ENCODE results near the gene LEMD1. TPM values are rescaled to one million over a fixed set of nuclear protein-coding genes. Genes with fewer than 3 reads are reported as not detected.

The LEMD1 gene
- total RNA-seq, 2 experiments from 2014 or later, result not detected

DNA sequence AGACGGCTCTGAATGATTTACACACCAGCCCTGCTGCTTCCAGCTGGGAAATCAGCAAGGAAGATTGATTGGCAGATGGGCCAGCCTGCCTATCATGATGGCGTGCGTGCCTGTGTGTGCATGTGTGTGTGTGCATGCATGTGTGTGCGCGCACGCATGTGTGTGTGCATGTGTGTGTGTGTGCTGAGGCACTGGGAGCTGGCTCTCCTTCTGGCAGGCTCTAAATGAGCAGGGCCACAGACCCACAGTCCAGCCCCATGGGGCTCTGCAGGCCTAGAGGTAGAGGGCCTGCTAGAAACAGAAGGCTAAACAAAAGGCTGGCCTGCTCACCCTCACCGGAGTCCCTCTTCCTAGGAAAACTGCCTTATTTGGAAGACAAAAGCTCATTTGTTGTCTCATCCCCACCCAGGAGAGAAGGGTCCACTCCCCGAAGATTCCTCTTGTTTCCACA is 71.1 kb downstream of the LEMD1 start:
- H3K27ac Mint-ChIP-seq, result no peak overlapping the region
- no peak overlapping the region for H3K4me3 Mint-ChIP-seq
- no peaks in the 10 kb centered on the region for H3K9me3 ChIP-seq (ENCODE audit: control insufficient read depth in 1 of 2, insufficient read depth in 1 of 2, low read length in 2 of 2)
- no peak for ATAC-seq (ENCODE audit: poor library complexity)
- peaks cover 33% of the 10 kb centered on the region for H3K27me3 Mint-ChIP-seq
- no peak overlapping the region for H3K27ac ChIP-seq (ENCODE audit: low read depth in 1 of 2, low read length in 2 of 2)
- no peak for TF ChIP-seq CTCF (IDR thresholded peaks at IDR 0.05)
- H3K4me1 Mint-ChIP-seq (ENCODE audit: low read depth), result no peaks in the 10 kb centered on the region
- no peaks in the 10 kb centered on the region for H3K4me1 ChIP-seq (ENCODE audit: insufficient read depth, low read length)
- CTCF ChIA-PET, result interaction anchor here (1.6 to 3.3 kb wide), 2 partner anchors 77 to 135 kb away, joined by 3 to 11 read pairs; no protein-coding TSS in a partner anchor
- intact Hi-C loops (cut with DNase I, micrococcal nuclease), result no loop called here
- no peaks in the 10 kb centered on the region for H3K9me3 Mint-ChIP-seq
- H3K4me3 ChIP-seq (ENCODE audit: low read length), result no peak overlapping the region
- H3K36me3 ChIP-seq (ENCODE audit: insufficient read depth, low read length), result no peaks in the 10 kb centered on the region
- H3K27me3 ChIP-seq (ENCODE audit: control insufficient read depth in 1 of 2, insufficient read depth in 2 of 2, low read length in 2 of 2), result peaks cover 7 to 18% of the 10 kb centered on the region in 2 experiments
- no peaks in the 10 kb centered on the region for H3K36me3 Mint-ChIP-seq (ENCODE audit: low read depth)
- POLR2A ChIA-PET, result no interaction called here
- DNase-seq, result no peak

- no peak for ATAC-seq (ENCODE audit: poor library complexity)
- no peaks in the 10 kb centered on the region for H3K9me3 ChIP-seq (ENCODE audit: control insufficient read depth in 1 of 2, insufficient read depth in 1 of 2, low read length in 2 of 2)
- H3K36me3 ChIP-seq (ENCODE audit: insufficient read depth, low read length), result no peaks in the 10 kb centered on the region
- no peak for TF ChIP-seq CTCF (IDR thresholded peaks at IDR 0.05)
- peaks cover 10 to 24% of the 10 kb centered on the region in 2 experiments for H3K27me3 ChIP-seq (ENCODE audit: control insufficient read depth in 1 of 2, insufficient read depth in 2 of 2, low read length in 2 of 2)
- DNase-seq, result no peak
- POLR2A ChIA-PET, result no interaction called here
- no peak overlapping the region for H3K4me3 ChIP-seq (ENCODE audit: low read length)
- intact Hi-C loops (cut with DNase I, micrococcal nuclease), result no loop called here
- Mint-ChIP-seq H3K27me3 (peaks cover 39% of the 10 kb centered on the region), H3K4me3 (no peak overlapping the region), H3K27ac (no peak overlapping the region), H3K4me1 (ENCODE audit: low read depth) (no peaks in the 10 kb centered on the region), H3K36me3 (ENCODE audit: low read depth) (no peaks in the 10 kb centered on the region), H3K9me3 (no peaks in the 10 kb centered on the region)
- CTCF ChIA-PET, result interaction anchor here (1.6 to 3.3 kb wide), 2 partner anchors 76 to 135 kb away, joined by 3 to 11 read pairs; no protein-coding TSS in a partner anchor
- H3K27ac ChIP-seq (ENCODE audit: low read depth in 1 of 2, low read length in 2 of 2), result no peak overlapping the region
- H3K4me1 ChIP-seq (ENCODE audit: insufficient read depth, low read length), result no peaks in the 10 kb centered on the region
Measured at GRCh38 chr1:205350124-205350523, 71.7 kb downstream of the LEMD1 start.

GRCh38 chr1:205348554-205349487 is 73.0 kb downstream of the LEMD1 start:
- intact Hi-C loops (cut with DNase I, micrococcal nuclease), result loop anchor here in 1 of 2 experiments (10.0 kb wide), 1 partner anchor 306 kb away; no protein-coding TSS in a partner anchor
- no peaks in the 10 kb centered on the region for H3K36me3 ChIP-seq (ENCODE audit: insufficient read depth, low read length)
- H3K9me3 Mint-ChIP-seq, result no peaks in the 10 kb centered on the region
- H3K9me3 ChIP-seq (ENCODE audit: control insufficient read depth in 1 of 2, insufficient read depth in 1 of 2, low read length in 2 of 2), result no peaks in the 10 kb centered on the region
- no peak overlapping the region for H3K27ac ChIP-seq (ENCODE audit: low read depth in 1 of 2, low read length in 2 of 2)
- TF ChIP-seq CTCF (IDR thresholded peaks at IDR 0.05), result no peak
- CTCF ChIA-PET, result interaction anchor here (1.3 to 3.3 kb wide), 3 partner anchors 75 to 175 kb away, joined by 4 to 11 read pairs (median 7); no protein-coding TSS in a partner anchor
- no peak for DNase-seq
- H3K27me3 ChIP-seq (ENCODE audit: control insufficient read depth in 1 of 2, insufficient read depth in 2 of 2, low read length in 2 of 2), result peaks cover 20 to 36% of the 10 kb centered on the region in 2 experiments
- ATAC-seq (ENCODE audit: poor library complexity), result no peak
- H3K36me3 Mint-ChIP-seq (ENCODE audit: low read depth), result no peaks in the 10 kb centered on the region
- H3K4me1 Mint-ChIP-seq (ENCODE audit: low read depth), result peaks cover 9% of the 10 kb centered on the region
- H3K4me3 ChIP-seq (ENCODE audit: low read length), result no peak overlapping the region
- POLR2A ChIA-PET, result no interaction called here
- no peak overlapping the region for H3K4me3 Mint-ChIP-seq
- peaks cover 11% of the 10 kb centered on the region for H3K4me1 ChIP-seq (ENCODE audit: insufficient read depth, low read length)
- peaks cover 44% of the 10 kb centered on the region for H3K27me3 Mint-ChIP-seq
- no peak overlapping the region for H3K27ac Mint-ChIP-seq

Data from CD4-positive, alpha-beta T cell (primary cell).